NT2/D1 (cell line): ENCODE data around the gene BCL2.

Experiments used
- SUZ12 ChIP-seq: IDR thresholded peaks from 2 replicates; pipeline ENCODE4 v1.6.1; 2011; ENCODE audit not compliant: insufficient read length, insufficient read depth; ENCODE audit errors: extremely low read depth
- ZNF274 ChIP-seq: IDR thresholded peaks from 2 replicates; pipeline ENCODE4 v1.6.1; 2011; ENCODE audit warnings: mild to moderate bottlenecking, low read depth, low read length

GRCh38 chr18:63237881-63238692 is 81.5 kb downstream of the BCL2 start:
- TF ChIP-seq ZNF274 (no peak), SUZ12 (no peak)
